ENCODE data around the gene TAS2R3. TPM values are rescaled to one million over a fixed set of nuclear protein-coding genes. Genes with fewer than 3 reads are reported as not detected.
A peak's percentile ranks its signal among the peaks of the same experiment; 100 is the strongest.
"Not testable (repeated sequence)": the region's sequence is repeated elsewhere in the genome, so short reads cannot be mapped to it uniquely, and the experiment has no call there.

TAS2R3 gene
- total RNA-seq, 1 donor from 2014 or later: 6.6 TPM

- TF ChIP-seq CTCF (IDR thresholded peaks at IDR 0.05): no peak
- Histone ChIP-seq H3K4me1 (peaks cover 2 to 10% of the 10 kb centered on the region in 2 donors), H3K4me3 (peak overlapping the region; percentile 70 to 73), H3K27ac (peak overlapping the region; percentile 70 to 81), H3K27me3 (no peaks in the 10 kb centered on the region), H3K36me3 (peaks cover 22 to 25% of the 10 kb centered on the region in 2 donors), H3K9me3 (no peaks in the 10 kb centered on the region)
- no peak for DNase-seq (ENCODE audit: low spot score in 2 of 2)
- intact Hi-C loops (cut with DNase I): loop anchor here (2.0 to 5.0 kb wide), 3 partner anchors 36 to 186 kb away; partner anchors contain the start of genes AGK and DENND11
These were observed 25.3 kb upstream of the TAS2R3 start for GRCh38 chr7:141738592-141739013.

GRCh38 chr7:141739250-141739649 lies 24.6 kb upstream of the TAS2R3 start:
- H3K27ac ChIP-seq: peak overlapping the region in 1 of 2 donors; percentile 81
- intact Hi-C loops (cut with DNase I): loop anchor here (2.0 to 5.0 kb wide), 3 partner anchors 36 to 187 kb away; partner anchors contain the start of genes AGK and DENND11
- no peaks in the 10 kb centered on the region for H3K9me3 ChIP-seq
- no peak for TF ChIP-seq CTCF (IDR thresholded peaks at IDR 0.05)
- H3K4me3 ChIP-seq: peak overlapping the region; percentile 70 to 73
- H3K4me1 ChIP-seq: peaks cover 2 to 10% of the 10 kb centered on the region in 2 donors
- DNase-seq (ENCODE audit: low spot score in 2 of 2): no peak
- no peaks in the 10 kb centered on the region for H3K27me3 ChIP-seq
- H3K36me3 ChIP-seq: peaks cover 29 to 32% of the 10 kb centered on the region in 2 donors

- H3K4me1 ChIP-seq: peaks cover 2 to 7% of the 10 kb centered on the region in 2 donors
- DNase-seq (ENCODE audit: low spot score in 2 of 2): no peak
- H3K27me3 ChIP-seq: no peaks in the 10 kb centered on the region
- intact Hi-C loops (cut with DNase I): no loop called here
- no peak overlapping the region for H3K4me3 ChIP-seq
- H3K9me3 ChIP-seq: no peaks in the 10 kb centered on the region
- no peak overlapping the region for H3K27ac ChIP-seq
- no peak for TF ChIP-seq CTCF (IDR thresholded peaks at IDR 0.05)
- H3K36me3 ChIP-seq: peaks cover 51 to 59% of the 10 kb centered on the region in 2 donors
These were observed 21.7 kb upstream of the TAS2R3 start for GRCh38 chr7:141742229-141742628.

- no peaks in the 10 kb centered on the region for H3K27me3 ChIP-seq
- DNase-seq (ENCODE audit: low spot score in 2 of 2): no peak
- TF ChIP-seq CTCF (IDR thresholded peaks at IDR 0.05): no peak
- H3K4me3 ChIP-seq: no peak overlapping the region
- H3K9me3 ChIP-seq: no peaks in the 10 kb centered on the region
- intact Hi-C loops (cut with DNase I): no loop called here
- peaks cover 0 to 1% of the 10 kb centered on the region in 2 donors for H3K4me1 ChIP-seq
- H3K36me3 ChIP-seq: peaks cover 66 to 76% of the 10 kb centered on the region in 2 donors
- H3K27ac ChIP-seq: no peak overlapping the region
These were observed 19.8 kb upstream of the TAS2R3 start for GRCh38 chr7:141744131-141744530.

GRCh38 chr7:141748396-141748795 lies 15.5 kb upstream of the TAS2R3 start:
- no peak for TF ChIP-seq CTCF (IDR thresholded peaks at IDR 0.05)
- DNase-seq (ENCODE audit: low spot score in 2 of 2): no peak
- Histone ChIP-seq H3K4me1 (no peaks in the 10 kb centered on the region), H3K27me3 (no peaks in the 10 kb centered on the region), H3K9me3 (peaks cover 7 to 9% of the 10 kb centered on the region in 2 donors), H3K27ac (no peak overlapping the region), H3K36me3 (peaks cover 88 to 95% of the 10 kb centered on the region in 2 donors), H3K4me3 (no peak overlapping the region)
- intact Hi-C loops (cut with DNase I): no loop called here

- intact Hi-C loops (cut with DNase I); H3K27me3 ChIP-seq; H3K9me3 ChIP-seq; H3K4me3 ChIP-seq; H3K4me1 ChIP-seq; H3K27ac ChIP-seq; DNase-seq (ENCODE audit: low spot score in 2 of 2): not testable (repeated sequence)
- peaks cover 57 to 79% of the 10 kb centered on the region in 2 donors for H3K36me3 ChIP-seq
These were observed 12.0 kb upstream of the TAS2R3 start for GRCh38 chr7:141751904-141752303.

All from ascending aorta (tissue), 2 donors.